Mesenchymal stem cell (in vitro differentiated cells and primary cell): Measurements from ENCODE around the gene SERP2.

ENCODE experiments used
- DNase-seq: peaks from one replicate; pipeline ENCODE4 v3.0.0-alpha.2; 2013
- H2AFZ ChIP-seq: one replicate; pipeline ENCODE4 v1.6.1; 2013; ENCODE audit warnings: low read depth, mild to moderate bottlenecking, control low read depth, inconsistent platforms, low read length, moderate library complexity
- H2AK5ac ChIP-seq: 2 replicates; pipeline ENCODE4 v1.6.1; 2013; ENCODE audit warnings: low read length, moderate library complexity, mild to moderate bottlenecking, inconsistent platforms; ENCODE audit not compliant: severe bottlenecking
- H2BK120ac ChIP-seq: one replicate; pipeline ENCODE4 v1.6.1; 2013; ENCODE audit warnings: low read depth, mild to moderate bottlenecking, inconsistent platforms, low read length, moderate library complexity
- H2BK12ac ChIP-seq, 2 experiments: one replicate each; pipeline ENCODE4 v1.6.1; 2013; ENCODE audit warnings: inconsistent platforms in 2 of 2, low read length in 2 of 2, mild to moderate bottlenecking in 2 of 2, moderate library complexity in 2 of 2, control low read depth in 1 of 2
- H2BK15ac ChIP-seq: one replicate; pipeline ENCODE4 v1.6.1; 2013; ENCODE audit warnings: mild to moderate bottlenecking, low read depth, inconsistent platforms; ENCODE audit not compliant: poor library complexity, severe bottlenecking
- H2BK5ac ChIP-seq: 2 replicates; pipeline ENCODE4 v1.6.1; 2013; ENCODE audit warnings: low read depth, mild to moderate bottlenecking, low read length, control low read depth, inconsistent platforms; ENCODE audit not compliant: poor library complexity, severe bottlenecking
- H3K14ac ChIP-seq, 2 experiments: one replicate each; pipeline ENCODE4 v1.6.1; 2013; ENCODE audit warnings: inconsistent platforms in 2 of 2, low read length in 2 of 2, control low read depth in 1 of 2, mild to moderate bottlenecking in 1 of 2, moderate library complexity in 1 of 2
- H3K18ac ChIP-seq, 2 experiments: one replicate each; pipeline ENCODE4 v1.6.1; 2013; ENCODE audit warnings: inconsistent platforms in 2 of 2, low read length in 2 of 2, control low read depth in 1 of 2, low read depth in 1 of 2, mild to moderate bottlenecking in 1 of 2
- H3K23ac ChIP-seq, 2 experiments: one replicate each; pipeline ENCODE4 v1.6.1; 2013; ENCODE audit warnings: inconsistent platforms in 2 of 2, low read length in 2 of 2, mild to moderate bottlenecking in 2 of 2, moderate library complexity in 2 of 2, control low read depth in 1 of 2
- H3K27ac ChIP-seq: 2 replicates; pipeline ENCODE4 v1.5.1; 2013; ENCODE audit warnings: mild to moderate bottlenecking, moderate library complexity, low read length, control low read depth, inconsistent platforms; ENCODE audit not compliant: poor library complexity, severe bottlenecking
- H3K27me3 ChIP-seq, 2 experiments: 2 replicates each; pipeline versions ENCODE4 v1.6.1 to v1.7.0; 2013; ENCODE audit warnings: low read length in 2 of 2, mild to moderate bottlenecking in 2 of 2, moderate library complexity in 2 of 2, control low read depth in 1 of 2, inconsistent platforms in 1 of 2; ENCODE audit not compliant: control insufficient read depth in 1 of 2, insufficient read depth in 1 of 2
- H3K36me3 ChIP-seq, 2 experiments: 2 replicates each; pipeline versions ENCODE4 v1.6.1 to v1.7.0; 2013; ENCODE audit warnings: low read length in 2 of 2, control low read depth in 1 of 2, inconsistent platforms in 1 of 2, low read depth in 1 of 2, mild to moderate bottlenecking in 1 of 2; ENCODE audit not compliant: insufficient read depth in 2 of 2, control insufficient read depth in 1 of 2
- H3K4ac ChIP-seq, 2 experiments: one replicate each; pipeline ENCODE4 v1.6.1; 2013; ENCODE audit warnings: inconsistent platforms in 2 of 2, low read length in 2 of 2, mild to moderate bottlenecking in 2 of 2, moderate library complexity in 2 of 2, control low read depth in 1 of 2, low read depth in 1 of 2
- H3K4me1 ChIP-seq: 2 replicates; pipeline ENCODE4 v1.6.1; 2013; ENCODE audit warnings: low read depth, low read length, control low read depth; ENCODE audit not compliant: control insufficient read depth, insufficient read depth
- H3K4me2 ChIP-seq: 2 replicates; pipeline ENCODE4 v1.6.1; 2013; ENCODE audit warnings: low read length, mild to moderate bottlenecking, inconsistent platforms; ENCODE audit not compliant: poor library complexity, severe bottlenecking
- H3K4me3 ChIP-seq, 2 experiments: 2 replicates each; pipeline versions ENCODE4 v1.5.1 to v1.7.0; 2013; ENCODE audit warnings: low read length in 2 of 2, mild to moderate bottlenecking in 2 of 2, control low read depth in 1 of 2, low read depth in 1 of 2; ENCODE audit not compliant: insufficient read depth in 1 of 2
- H3K79me1 ChIP-seq: replicated peaks from 2 replicates; pipeline ENCODE4 v1.6.1; 2013; ENCODE audit warnings: mild to moderate bottlenecking, control low read depth, low read length, inconsistent platforms; ENCODE audit not compliant: poor library complexity, severe bottlenecking
- H3K9ac ChIP-seq: 2 replicates; pipeline ENCODE4 v1.7.0; 2013; ENCODE audit warnings: mild to moderate bottlenecking, low read length, moderate library complexity
- H3K9me3 ChIP-seq: 2 replicates; pipeline ENCODE4 v1.7.0; 2013; ENCODE audit warnings: mild to moderate bottlenecking, low read length; ENCODE audit not compliant: control insufficient read depth
- H4K8ac ChIP-seq: one replicate; pipeline ENCODE4 v1.6.1; 2013; ENCODE audit warnings: inconsistent platforms, mild to moderate bottlenecking, low read length, moderate library complexity
- H4K91ac ChIP-seq: one replicate; pipeline ENCODE4 v1.6.1; 2013; ENCODE audit warnings: mild to moderate bottlenecking, low read length, inconsistent platforms
- WGBS: methylation state at CpG from one replicate; pipeline ENCODE4 v1.1.7; 2013; ENCODE audit warnings: mixed read lengths; 5-methylcytosine and 5-hydroxymethylcytosine counted together

Gene SERP2

GRCh38 chr13:44431150-44431549, 57.5 kb downstream of the SERP2 start:
- Histone ChIP-seq H3K18ac (no peak overlapping the region), H2AFZ (no peak overlapping the region), H2BK12ac (peak overlapping the region in 1 of 2 experiments; percentile 3), H3K9ac (no peak overlapping the region), H3K4me3 (no peak overlapping the region), H3K23ac (no peak overlapping the region), H2BK5ac (no peak overlapping the region), H2BK15ac (no peak overlapping the region), H3K4me2 (no peak overlapping the region), H3K14ac (peak overlapping the region in 1 of 2 experiments; percentile 20), H4K91ac (peak overlapping the region; percentile 6), H3K27me3 (no peaks in the 10 kb centered on the region), H3K36me3 (peaks cover 7 to 48% of the 10 kb centered on the region in 2 experiments), H2BK120ac (no peak overlapping the region), H3K4ac (no peak overlapping the region), H2AK5ac (no peak overlapping the region), H3K4me1 (peaks cover 9% of the 10 kb centered on the region), H4K8ac (no peak overlapping the region), H3K9me3 (peaks cover 8% of the 10 kb centered on the region), H3K27ac (peak overlapping the region; percentile 2), H3K79me1 (peaks cover 7% of the 10 kb centered on the region)
- WGBS = 90% methylated on average over 3 of the region's 4 CpGs
- no peak for DNase-seq

- 93% methylated on average over 5 of the region's 5 CpGs for WGBS
- Histone ChIP-seq H2BK5ac (no peak overlapping the region), H3K27me3 (no peaks in the 10 kb centered on the region), H2BK120ac (no peak overlapping the region), H3K4me2 (no peak overlapping the region), H3K36me3 (peaks cover 7 to 44% of the 10 kb centered on the region in 2 experiments), H4K8ac (no peak overlapping the region), H3K23ac (no peak overlapping the region), H2BK12ac (no peak overlapping the region), H3K79me1 (peaks cover 7% of the 10 kb centered on the region), H3K14ac (no peak overlapping the region), H2AK5ac (peak overlapping the region; percentile 46), H3K9ac (no peak overlapping the region), H3K18ac (no peak overlapping the region), H3K4ac (no peak overlapping the region), H3K4me3 (no peak overlapping the region), H2AFZ (no peak overlapping the region), H4K91ac (no peak overlapping the region), H3K27ac (no peak overlapping the region), H3K9me3 (peaks cover 2% of the 10 kb centered on the region), H3K4me1 (peaks cover 9% of the 10 kb centered on the region), H2BK15ac (no peak overlapping the region)
- DNase-seq = peak; percentile 42
Observed at GRCh38 chr13:44432650-44433049, 59.0 kb downstream of the SERP2 start.

- Histone ChIP-seq H3K27me3 (no peaks in the 10 kb centered on the region), H2BK15ac (no peak overlapping the region), H3K4me2 (peak overlapping the region; percentile 35), H3K9ac (peak overlapping the region; percentile 96), H2BK5ac (no peak overlapping the region), H3K4me1 (peaks cover 9% of the 10 kb centered on the region), H3K27ac (peak overlapping the region; percentile 30), H3K9me3 (no peaks in the 10 kb centered on the region), H3K23ac (peak overlapping the region in 1 of 2 experiments; percentile 18), H3K4me3 (peak overlapping the region; percentile 45 to 80), H3K79me1 (peaks cover 7% of the 10 kb centered on the region), H3K4ac (no peak overlapping the region), H3K36me3 (peaks cover 7 to 40% of the 10 kb centered on the region in 2 experiments), H3K14ac (peak overlapping the region in 1 of 2 experiments; percentile 57), H4K8ac (no peak overlapping the region), H4K91ac (peak overlapping the region; percentile 62), H2BK120ac (no peak overlapping the region), H3K18ac (peak overlapping the region in 1 of 2 experiments; percentile 44), H2AK5ac (no peak overlapping the region), H2AFZ (no peak overlapping the region), H2BK12ac (no peak overlapping the region)
- WGBS = 94% methylated on average over 13 of the region's 15 CpGs
- DNase-seq = no peak
Observed at GRCh38 chr13:44433863-44434765, 60.5 kb downstream of the SERP2 start.

GRCh38 chr13:44434766-44435141, 61.1 kb downstream of the SERP2 start:
- Histone ChIP-seq H3K4ac (no peak overlapping the region), H2BK15ac (no peak overlapping the region), H2BK12ac (no peak overlapping the region), H4K91ac (no peak overlapping the region), H3K23ac (peak overlapping the region in 1 of 2 experiments; percentile 18), H3K36me3 (peaks cover 7 to 38% of the 10 kb centered on the region in 2 experiments), H4K8ac (no peak overlapping the region), H3K9ac (peak overlapping the region; percentile 96), H3K27ac (peak overlapping the region; percentile 56), H3K14ac (peak overlapping the region in 1 of 2 experiments; percentile 57), H2BK120ac (no peak overlapping the region), H3K18ac (peak overlapping the region in 1 of 2 experiments; percentile 44), H2AFZ (no peak overlapping the region), H3K4me3 (peak overlapping the region; percentile 51 to 80), H2BK5ac (no peak overlapping the region), H3K27me3 (no peaks in the 10 kb centered on the region), H3K4me1 (peaks cover 9% of the 10 kb centered on the region), H3K9me3 (no peaks in the 10 kb centered on the region), H2AK5ac (no peak overlapping the region), H3K4me2 (peak overlapping the region; percentile 57), H3K79me1 (peaks cover 7% of the 10 kb centered on the region)
- no peak for DNase-seq
- 0% methylated on average over 3 of the region's 4 CpGs for WGBS
